Transverse colon (tissue), 4 donors: ENCODE data around the gene PCDHAC1. TPM values are rescaled to one million over a fixed set of nuclear protein-coding genes. Genes with fewer than 3 reads are reported as not detected.
"Not testable (repeated sequence)": the region's sequence is repeated elsewhere in the genome, so short reads cannot be mapped to it uniquely, and the experiment has no call there.

Experiments
- DNase-seq: peaks from one replicate; pipeline ENCODE4 v3.0.0-alpha.2; 2019
- H3K27ac ChIP-seq, 4 donors: fragments of 200-600 bp; sonication (generic); 2 replicates each; pipeline ENCODE4 v1.5.1; 2016 to 2018; ENCODE audit warnings: inconsistent platforms in 4 of 4
- H3K27me3 ChIP-seq: fragments of 200-600 bp; sonication (generic); 2 replicates; pipeline ENCODE4 v1.5.1; 2017; ENCODE audit warnings: inconsistent platforms
- H3K36me3 ChIP-seq, 4 donors: fragments of 200-600 bp; sonication (generic); 2 replicates each; pipeline ENCODE4 v1.5.1; 2017 to 2019; ENCODE audit warnings: inconsistent platforms in 4 of 4
- H3K4me1 ChIP-seq, 4 donors: fragments of 200-600 bp; sonication (generic); 2 replicates each; pipeline ENCODE4 v1.5.1; 2017 to 2020; ENCODE audit warnings: inconsistent platforms in 4 of 4
- H3K4me3 ChIP-seq, 4 donors: fragments of 200-600 bp; sonication (generic); 1 replicate in 1 of 4; 2 replicates in 3 of 4; pipeline versions ENCODE4 v1.5.1 to v1.6.1; 2017 to 2019; ENCODE audit warnings: inconsistent platforms in 4 of 4
- H3K9me3 ChIP-seq, 2 donors: fragments of 200-600 bp; sonication (generic); 2 replicates each; pipeline ENCODE4 v1.5.1; 2017 to 2019; ENCODE audit warnings: inconsistent platforms in 2 of 2
- EP300 ChIP-seq: sonication (generic); formaldehyde crosslinking; IDR thresholded peaks from one replicate; pipeline ENCODE4 v1.6.1; 2017; ENCODE audit warnings: antibody characterized with exemption, low read depth
- POLR2A ChIP-seq: fragments of 450-650 bp; IDR thresholded peaks from one replicate; pipeline ENCODE4 v1.6.1; 2016; ENCODE audit warnings: antibody characterized with exemption, mild to moderate bottlenecking, moderate library complexity
- POLR2AphosphoS5 ChIP-seq, 3 donors: sonication (generic); formaldehyde crosslinking; IDR thresholded peaks; one replicate each; pipeline ENCODE4 v1.6.1; 2016; ENCODE audit warnings: antibody characterized with exemption in 3 of 3
- WGBS, 2 donors: methylation state at CpG; one replicate each; pipeline ENCODE4 v1.1.5; 2018; ENCODE audit warnings: low coverage in 1 of 2; 5-methylcytosine and 5-hydroxymethylcytosine counted together
- in situ Hi-C, 4 donors: fragments of 200-750 bp; cut with MboI; loops; one replicate each; pipeline versions ENCODE4 v1.15.0 to v1.15.1; 2017; ENCODE audit warnings: low sequenced_read_pairs in 3 of 4, low pct_ligation_motif_present in 1 of 4, low pct_unique_long_range_greater_than_20kb in 1 of 4
- intact Hi-C: fragments of 100-400 bp; cut with DNase I; formaldehyde crosslinking; loops from one replicate; pipeline ENCODE4 v1.15.1; 2023; ENCODE audit warnings: low total_unique reads
- total RNA-seq, 4 donors: library from RNA; depleted of rRNA; stranded (reverse); fragments of >200 nt; gene quantifications; one replicate each; pipeline ENCODE4 v1.1.0, GENCODE V29; 2016
- TF ChIP-seq, protein P1 (sequence below), 5 experiments: fragments of 200-600 bp in 3 of 5; fragments of 450-650 bp in 2 of 5; sonication (generic) in 3 of 5; IDR thresholded peaks; 1 replicate in 2 of 5; 2 replicates in 3 of 5; pipeline ENCODE4 v1.5.1; 2016 to 2017; ENCODE audit warnings: antibody characterized with exemption in 5 of 5, inconsistent platforms in 3 of 5, mild to moderate bottlenecking in 2 of 5, moderate library complexity in 1 of 5

Gene PCDHAC1, protein sequence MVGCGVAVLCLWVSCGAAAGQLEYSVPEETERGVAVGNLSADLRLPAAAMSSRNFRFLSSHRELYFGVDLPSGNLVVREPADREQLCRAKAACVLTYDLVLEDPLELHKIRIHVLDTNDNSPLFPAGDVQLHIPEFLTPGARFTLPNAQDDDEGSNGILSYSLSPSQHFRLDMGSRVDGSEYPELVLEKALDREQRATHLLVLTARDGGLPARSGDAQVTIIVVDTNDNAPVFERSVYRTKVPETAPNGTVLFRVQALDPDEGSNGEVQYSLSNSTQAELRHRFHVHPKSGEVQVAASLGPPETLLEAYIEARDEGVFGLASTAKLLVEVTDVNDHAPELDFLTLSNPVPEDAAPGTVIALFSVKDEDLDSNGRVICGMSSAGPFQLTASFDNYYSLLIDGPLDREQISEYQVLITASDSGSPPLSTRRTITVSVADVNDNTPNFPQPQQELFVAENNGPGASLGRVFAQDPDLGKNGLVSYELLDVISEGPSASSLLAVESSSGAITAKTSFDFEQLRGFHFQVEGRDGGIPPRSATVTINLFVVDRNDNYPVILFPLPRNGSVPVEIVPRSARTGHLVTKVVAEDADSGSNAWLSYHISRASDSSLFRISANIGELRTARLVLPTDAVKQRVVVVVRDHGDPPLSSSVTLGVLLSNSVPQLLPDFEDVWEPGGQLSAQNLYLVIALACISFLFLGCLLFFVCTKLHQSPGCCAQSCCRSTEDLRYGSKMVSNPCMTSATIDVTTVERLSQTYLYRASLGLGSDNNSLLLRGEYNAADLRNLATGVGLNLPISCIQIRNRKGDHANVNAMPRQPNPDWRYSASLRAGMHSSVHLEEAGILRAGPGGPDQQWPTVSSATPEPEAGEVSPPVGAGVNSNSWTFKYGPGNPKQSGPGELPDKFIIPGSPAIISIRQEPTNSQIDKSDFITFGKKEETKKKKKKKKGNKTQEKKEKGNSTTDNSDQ
- total RNA-seq: under 1 TPM in 3 of 4 donors, not detected in 1; 0.37 to 0.82 (median 0.48) TPM

DNA sequence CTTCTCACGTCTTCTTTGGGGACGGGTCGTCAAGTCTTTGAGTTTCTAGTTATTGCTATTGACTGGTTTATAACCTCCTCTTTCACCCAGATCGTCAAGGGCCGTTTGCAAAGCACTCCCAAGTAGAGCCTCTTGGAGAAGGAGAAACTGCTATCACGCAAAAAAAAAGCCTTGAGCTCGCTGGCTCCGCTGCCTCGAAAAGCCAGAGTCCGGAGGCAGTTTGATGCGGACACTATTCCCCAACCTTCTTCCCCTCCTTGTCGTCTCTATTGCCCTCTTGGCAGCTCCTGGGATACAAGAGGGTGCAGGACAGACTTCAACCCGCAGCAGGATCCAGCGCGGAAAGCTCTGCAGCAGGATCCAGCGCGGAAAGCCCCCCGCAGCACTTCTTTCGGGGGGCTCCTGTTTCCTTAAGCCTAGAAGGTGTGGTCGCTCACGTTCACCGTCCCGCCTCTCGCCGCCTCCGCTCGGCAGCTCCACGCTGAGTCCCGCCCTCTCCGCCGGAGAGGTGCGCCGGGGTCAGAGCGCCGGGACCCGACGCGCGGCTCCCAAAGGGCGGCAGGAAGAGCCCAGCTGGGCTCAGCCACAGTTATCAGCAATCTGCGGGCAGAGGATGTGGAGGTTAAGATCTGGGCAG is at the start of gene PCDHAC1:
PCDHAC1 (plus strand) TSS at position 494 of the 637 bp plus-strand sequence. CDS start 594 bp downstream, outside the sequence.
- no peak for DNase-seq
- H3K9me3 ChIP-seq: no peaks in the 10 kb centered on the region
- H3K4me3 ChIP-seq: peak within 1 kb of the TSS; percentile 23 to 36 (median 32)
- in situ Hi-C loops (no loop called here), intact Hi-C loops (loop anchor here (5.0 kb wide), 1 partner anchor 116 kb away; no protein-coding TSS in a partner anchor)
- H3K36me3 ChIP-seq: no peaks in the 10 kb centered on the region
- no peak for TF ChIP-seq POLR2AphosphoS5 (IDR thresholded peaks at IDR 0.05)
- no peak for TF ChIP-seq POLR2A
- TF ChIP-seq, protein P1, sequence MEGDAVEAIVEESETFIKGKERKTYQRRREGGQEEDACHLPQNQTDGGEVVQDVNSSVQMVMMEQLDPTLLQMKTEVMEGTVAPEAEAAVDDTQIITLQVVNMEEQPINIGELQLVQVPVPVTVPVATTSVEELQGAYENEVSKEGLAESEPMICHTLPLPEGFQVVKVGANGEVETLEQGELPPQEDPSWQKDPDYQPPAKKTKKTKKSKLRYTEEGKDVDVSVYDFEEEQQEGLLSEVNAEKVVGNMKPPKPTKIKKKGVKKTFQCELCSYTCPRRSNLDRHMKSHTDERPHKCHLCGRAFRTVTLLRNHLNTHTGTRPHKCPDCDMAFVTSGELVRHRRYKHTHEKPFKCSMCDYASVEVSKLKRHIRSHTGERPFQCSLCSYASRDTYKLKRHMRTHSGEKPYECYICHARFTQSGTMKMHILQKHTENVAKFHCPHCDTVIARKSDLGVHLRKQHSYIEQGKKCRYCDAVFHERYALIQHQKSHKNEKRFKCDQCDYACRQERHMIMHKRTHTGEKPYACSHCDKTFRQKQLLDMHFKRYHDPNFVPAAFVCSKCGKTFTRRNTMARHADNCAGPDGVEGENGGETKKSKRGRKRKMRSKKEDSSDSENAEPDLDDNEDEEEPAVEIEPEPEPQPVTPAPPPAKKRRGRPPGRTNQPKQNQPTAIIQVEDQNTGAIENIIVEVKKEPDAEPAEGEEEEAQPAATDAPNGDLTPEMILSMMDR (IDR thresholded peaks at IDR 0.05): no peak
- TF ChIP-seq EP300: no peak
- H3K27me3 ChIP-seq: peaks cover 36% of the 10 kb centered on the region
- peak within 1 kb of the TSS in 3 of 4 donors; percentile 18 to 54 (median 39) for H3K27ac ChIP-seq
- WGBS, 2 donors: 15 to 20% methylated on average over 3 to 37 of the region's 41 CpGs
- H3K4me1 ChIP-seq: peaks cover 0 to 14% (median 6%) of the 10 kb centered on the region in 4 donors

DNA sequence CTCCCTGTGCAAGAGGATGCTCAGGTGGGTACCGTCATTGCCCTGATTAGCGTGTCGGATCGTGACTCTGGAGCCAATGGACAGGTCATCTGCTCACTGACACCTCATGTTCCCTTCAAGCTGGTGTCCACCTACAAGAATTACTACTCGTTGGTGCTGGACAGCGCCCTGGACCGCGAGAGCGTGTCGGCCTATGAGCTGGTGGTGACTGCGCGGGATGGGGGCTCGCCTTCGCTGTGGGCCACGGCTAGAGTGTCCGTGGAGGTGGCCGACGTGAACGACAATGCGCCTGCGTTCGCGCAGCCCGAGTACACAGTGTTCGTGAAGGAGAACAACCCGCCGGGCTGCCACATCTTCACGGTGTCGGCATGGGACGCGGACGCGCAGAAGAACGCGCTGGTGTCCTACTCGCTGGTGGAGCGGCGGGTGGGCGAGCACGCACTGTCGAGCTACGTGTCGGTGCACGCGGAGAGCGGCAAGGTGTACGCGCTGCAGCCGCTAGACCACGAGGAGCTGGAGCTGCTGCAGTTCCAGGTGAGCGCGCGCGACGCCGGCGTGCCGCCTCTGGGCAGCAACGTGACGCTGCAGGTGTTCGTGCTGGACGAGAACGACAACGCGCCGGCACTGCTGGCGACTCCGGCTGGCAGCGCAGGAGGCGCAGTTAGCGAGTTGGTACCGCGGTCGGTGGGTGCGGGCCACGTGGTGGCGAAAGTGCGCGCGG is 49.4 kb upstream of the PCDHAC1 start:
- intact Hi-C loops: not testable (repeated sequence)

DNA sequence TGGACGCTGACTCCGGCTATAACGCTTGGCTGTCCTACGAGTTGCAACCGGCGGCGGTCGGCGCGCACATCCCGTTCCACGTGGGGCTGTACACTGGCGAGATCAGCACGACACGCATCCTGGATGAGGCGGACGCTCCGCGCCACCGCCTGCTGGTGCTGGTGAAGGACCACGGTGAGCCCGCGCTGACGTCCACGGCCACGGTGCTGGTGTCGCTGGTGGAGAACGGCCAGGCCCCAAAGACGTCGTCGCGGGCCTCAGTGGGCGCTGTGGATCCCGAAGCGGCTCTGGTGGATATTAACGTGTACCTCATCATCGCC is 48.9 kb upstream of the PCDHAC1 start:
- TF ChIP-seq POLR2AphosphoS5 (IDR thresholded peaks at IDR 0.05): no peak
- TF ChIP-seq POLR2A: no peak
- no peak for TF ChIP-seq EP300
- TF ChIP-seq, protein P1 (IDR thresholded peaks at IDR 0.05): no peak
- no peak for DNase-seq
- WGBS, 2 donors: 81% methylated on average over 37 of the region's 37 CpGs; no CpG with 5 or more reads in 1 of the 2 donors
- H3K27me3 ChIP-seq: peaks cover 11% of the 10 kb centered on the region
- no peak overlapping the region for H3K27ac ChIP-seq
- H3K4me3 ChIP-seq: no peak overlapping the region
- peaks cover 0 to 37% of the 10 kb centered on the region in 2 donors for H3K9me3 ChIP-seq
- intact Hi-C loops (no loop called here), in situ Hi-C loops (no loop called here)
- H3K4me1 ChIP-seq: no peaks in the 10 kb centered on the region
- H3K36me3 ChIP-seq: no peaks in the 10 kb centered on the region

More for the DNA sequence above, 49.4 kb upstream of the PCDHAC1 start:
- H3K27ac ChIP-seq, DNase-seq, H3K4me3 ChIP-seq, H3K36me3 ChIP-seq, in situ Hi-C loops, H3K4me1 ChIP-seq: not testable (repeated sequence)
- peaks cover 11% of the 10 kb centered on the region for H3K27me3 ChIP-seq
- peaks cover 0 to 41% of the 10 kb centered on the region in 2 donors for H3K9me3 ChIP-seq
- 80 to 84% methylated on average over 1 to 80 of the region's 80 CpGs for WGBS, 2 donors

DNA sequence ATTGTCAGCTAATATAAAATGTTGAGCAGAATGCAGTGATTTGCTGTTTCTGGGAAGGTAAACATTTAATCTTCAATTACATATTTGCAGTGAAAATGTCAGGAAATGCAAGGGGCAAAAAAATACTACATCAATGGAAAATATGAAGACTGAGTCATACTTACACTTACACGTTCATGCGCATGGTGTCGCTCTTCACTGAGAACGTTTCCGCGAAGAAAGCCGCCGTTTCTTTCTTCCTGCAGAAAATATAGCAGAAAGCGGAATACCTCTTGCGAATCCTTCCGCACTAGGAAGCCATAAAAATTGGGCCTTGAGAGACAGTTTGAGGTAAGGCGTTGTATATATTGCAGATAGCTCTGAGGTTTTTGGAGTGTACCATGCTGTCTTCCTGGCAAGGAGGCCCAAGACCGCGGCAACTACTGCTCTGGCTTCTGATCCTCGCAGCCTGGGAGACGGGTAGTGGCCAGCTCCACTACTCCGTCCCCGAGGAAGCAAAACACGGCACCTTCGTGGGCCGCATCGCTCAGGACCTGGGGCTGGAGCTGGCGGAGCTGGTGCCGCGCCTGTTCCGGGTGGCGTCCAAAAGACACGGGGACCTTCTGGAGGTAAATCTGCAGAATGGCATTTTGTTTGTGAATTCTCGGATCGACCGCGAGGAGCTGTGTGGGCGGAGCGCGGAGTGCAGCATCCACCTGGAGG is 44.1 kb upstream of the PCDHAC1 start, which contains the start of gene PCDHA13:
PCDHA13 (plus strand) TSS at position 236 of the 702 bp plus-strand sequence; CDS start at position 381, 145 bp downstream.
- no peak within 1 kb of the TSS for H3K4me3 ChIP-seq
- in situ Hi-C loops (no loop called here), intact Hi-C loops (no loop called here)

More for the DNA sequence above, 44.1 kb upstream of the PCDHAC1 start, which contains the start of gene PCDHA13:
- Histone ChIP-seq H3K27me3 (peaks cover 7% of the 10 kb centered on the region), H3K9me3 (peaks cover 4 to 24% of the 10 kb centered on the region in 2 donors), H3K27ac (no peak within 1 kb of the TSS), H3K36me3 (no peaks in the 10 kb centered on the region), H3K4me1 (no peaks in the 10 kb centered on the region)
- 40 to 52% methylated on average over 1 to 32 of the region's 35 CpGs for WGBS, 2 donors
- TF ChIP-seq POLR2A (no peak), POLR2AphosphoS5 (IDR thresholded peaks at IDR 0.05) (no peak), EP300 (no peak)
- TF ChIP-seq, protein P1 (IDR thresholded peaks at IDR 0.05): no peak
- no peak for DNase-seq
